ENCODE measurements around the gene DCLRE1A.
"Not testable (repeated sequence)": the region's sequence is repeated elsewhere in the genome, so short reads cannot be mapped to it uniquely, and the experiment has no call there.

The DCLRE1A gene

GRCh38 chr10:113858541-113858940 lies 4.7 kb upstream of the DCLRE1A start:
- DNase-seq (ENCODE audit: low spot score) = peak; percentile 67

- DNase-seq (ENCODE audit: low spot score) = no peak
Measured at GRCh38 chr10:113857210-113857609, 3.3 kb upstream of the DCLRE1A start.

GRCh38 chr10:113856563-113856962 lies 2.7 kb upstream of the DCLRE1A start:
- no peak for DNase-seq (ENCODE audit: low spot score)

DNA sequence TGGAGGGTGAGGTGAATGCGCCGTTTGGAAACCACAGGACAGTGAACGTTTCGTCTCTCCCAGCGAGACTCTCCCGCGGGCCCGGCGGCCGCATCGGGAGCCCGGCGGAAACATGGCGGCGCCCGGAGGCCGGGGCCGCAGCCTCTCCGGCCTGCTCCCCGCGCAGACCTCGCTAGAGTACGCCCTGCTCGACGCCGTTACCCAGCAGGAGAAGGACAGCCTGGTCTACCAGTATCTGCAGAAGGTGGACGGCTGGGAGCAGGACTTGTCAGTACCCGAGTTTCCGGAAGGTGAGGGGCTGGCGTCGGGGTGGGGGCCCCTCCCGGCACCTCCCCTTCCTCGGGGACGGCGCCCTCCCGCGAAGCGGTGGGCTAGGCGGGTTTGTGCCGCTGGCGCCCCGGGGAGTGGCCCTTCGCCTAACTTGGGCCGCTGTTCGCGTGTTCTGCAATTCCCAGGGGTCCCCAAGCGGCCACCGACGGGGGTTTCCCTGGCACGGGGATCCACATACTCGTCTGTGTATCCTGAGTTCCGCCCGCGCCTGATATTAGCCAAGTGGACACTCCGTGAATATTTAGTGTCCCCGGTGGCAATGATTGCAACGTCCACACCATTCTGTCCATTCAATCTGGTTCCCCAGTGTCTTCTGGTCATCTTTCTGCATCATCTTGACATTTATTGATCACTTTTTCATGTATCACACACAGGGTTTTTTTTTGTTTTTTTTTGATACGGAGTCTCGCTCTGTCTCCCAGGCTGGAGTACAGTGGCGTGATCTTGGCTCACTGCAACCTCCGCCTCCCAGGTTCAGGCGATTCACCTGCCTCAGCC lies 1.1 kb upstream of the DCLRE1A start:
- DNase-seq (ENCODE audit: low spot score) = peak; percentile 70

GRCh38 chr10:113853578-113854012 lies 287 bp downstream of the DCLRE1A start:
- peak; percentile 69 for DNase-seq (ENCODE audit: low spot score)

DNA sequence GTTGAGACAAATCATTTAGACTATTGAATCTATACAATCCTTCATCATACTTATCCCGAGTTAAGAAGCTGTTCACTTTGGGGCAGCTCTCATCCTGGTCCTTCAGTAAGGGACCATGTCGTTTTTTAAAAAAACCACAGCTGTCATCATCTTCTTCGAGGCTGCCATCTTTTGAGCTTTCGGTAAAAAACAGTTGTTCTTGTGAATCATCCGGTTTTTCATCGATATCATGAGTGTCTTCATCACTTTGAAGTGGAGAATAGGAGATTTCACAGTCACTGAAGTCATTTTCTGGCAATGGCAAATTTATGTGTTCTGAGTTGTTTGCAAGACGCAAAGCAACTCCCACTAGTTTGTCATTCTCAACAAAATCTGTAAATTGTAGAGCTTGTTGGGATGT lies 3.9 kb downstream of the DCLRE1A start:
- no peak for DNase-seq (ENCODE audit: low spot score)

- DNase-seq (ENCODE audit: low spot score) = no peak
Measured at GRCh38 chr10:113849140-113849803, 4.6 kb downstream of the DCLRE1A start.

GRCh38 chr10:113846036-113846435 lies 7.8 kb downstream of the DCLRE1A start:
- no peak for DNase-seq (ENCODE audit: low spot score)

DNA sequence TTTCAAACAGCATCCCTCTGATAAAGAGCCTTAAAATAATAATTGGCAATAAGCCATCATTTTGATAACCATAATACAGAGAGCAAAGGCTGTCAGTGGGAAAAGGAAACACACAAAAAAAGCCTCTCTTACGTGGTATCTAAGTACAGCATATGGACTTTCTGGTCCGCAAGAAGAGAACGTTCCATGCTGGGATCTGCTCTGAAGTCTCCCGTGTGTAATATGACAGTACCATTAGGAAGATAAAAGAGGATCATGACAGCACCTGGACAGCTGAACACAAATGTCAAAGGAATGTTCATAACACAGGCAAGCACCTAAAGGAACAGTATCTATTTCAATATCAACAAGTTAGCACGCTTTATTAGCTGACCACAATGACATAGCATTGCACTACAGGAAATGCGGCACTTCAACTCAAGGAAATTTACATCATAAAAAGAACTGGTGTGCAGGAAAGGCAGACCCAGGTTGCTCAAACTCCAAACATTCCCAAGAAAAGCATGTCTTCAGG lies 9.9 kb downstream of the DCLRE1A start:
- peak; percentile 29 for DNase-seq (ENCODE audit: low spot score)

GRCh38 chr10:113842171-113842570 lies 11.7 kb downstream of the DCLRE1A start:
- DNase-seq (ENCODE audit: low spot score) = no peak

DNA sequence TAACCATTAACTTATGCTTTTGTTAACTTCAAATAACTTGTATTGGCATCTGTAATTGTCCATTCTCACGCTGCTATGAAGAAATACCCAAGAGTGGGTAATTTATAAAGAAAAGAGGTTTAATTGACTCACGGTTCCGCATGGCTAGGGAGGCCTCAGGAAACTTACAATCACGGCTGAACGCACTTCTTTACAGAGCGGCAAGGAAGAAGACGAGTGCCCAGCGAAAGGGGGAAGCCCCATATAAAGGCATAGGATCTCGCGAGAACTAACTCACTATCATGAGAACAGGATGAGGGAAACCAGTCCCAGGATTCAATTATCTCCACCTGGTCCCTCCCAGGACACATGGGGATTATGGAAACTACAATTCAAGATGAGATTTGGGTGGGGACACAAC lies 25.3 kb downstream of the DCLRE1A start:
- not testable (repeated sequence) for DNase-seq (ENCODE audit: low spot score)

GRCh38 chr10:113825791-113826190 lies 28.1 kb downstream of the DCLRE1A start:
- no peak for DNase-seq (ENCODE audit: low spot score)

DNA sequence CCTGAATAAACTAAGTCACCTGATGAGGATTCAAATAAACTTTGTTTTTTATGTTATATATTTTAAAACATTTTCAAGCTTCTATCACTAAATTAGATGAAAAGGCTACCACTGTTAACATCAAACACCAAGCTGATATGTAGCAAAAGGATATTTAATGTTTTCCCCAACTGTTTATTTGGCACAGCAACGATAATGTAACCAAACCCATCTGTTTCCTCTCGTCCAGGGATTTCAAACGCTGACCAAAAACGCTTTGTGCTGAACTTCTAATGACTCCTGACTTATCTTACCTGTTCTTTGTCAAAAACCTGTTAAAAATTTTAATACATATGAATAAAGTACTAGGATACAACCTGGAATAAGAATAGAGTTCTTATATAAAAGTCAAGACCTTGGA lies 30.5 kb downstream of the DCLRE1A start:
- no peak for DNase-seq (ENCODE audit: low spot score)

- no peak for DNase-seq (ENCODE audit: low spot score)
Measured at GRCh38 chr10:113822174-113822573, 31.7 kb downstream of the DCLRE1A start.

DNA sequence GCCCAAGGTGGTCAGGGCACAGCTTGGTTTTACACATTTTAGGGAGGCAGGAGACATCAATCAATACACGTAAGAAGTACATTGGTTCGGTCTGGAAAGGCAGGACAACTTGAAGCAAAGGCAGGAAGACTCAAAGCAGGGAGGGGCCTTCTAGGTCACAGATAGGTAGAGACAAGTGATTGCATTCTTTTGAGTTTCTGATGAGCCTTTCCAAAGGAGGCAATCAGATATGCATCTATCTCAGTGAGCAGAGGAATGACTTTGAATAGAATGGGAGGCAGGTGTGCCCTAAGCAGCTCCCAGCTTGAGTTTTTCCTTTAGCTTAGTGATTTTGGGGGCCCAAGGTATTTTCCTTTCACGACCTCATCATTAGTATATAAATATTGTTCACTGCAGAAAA lies 32.6 kb downstream of the DCLRE1A start:
- DNase-seq (ENCODE audit: low spot score) = not testable (repeated sequence)

GRCh38 chr10:113820507-113820906 lies 33.4 kb downstream of the DCLRE1A start:
- no peak for DNase-seq (ENCODE audit: low spot score)

- DNase-seq (ENCODE audit: low spot score) = no peak
Measured at GRCh38 chr10:113819989-113820388, 33.9 kb downstream of the DCLRE1A start.

GRCh38 chr10:113814700-113815099 lies 39.2 kb downstream of the DCLRE1A start:
- DNase-seq (ENCODE audit: low spot score) = not testable (repeated sequence)

GRCh38 chr10:113808168-113808567 lies 45.7 kb downstream of the DCLRE1A start:
- no peak for DNase-seq (ENCODE audit: low spot score)

- no peak for DNase-seq (ENCODE audit: low spot score)
Measured at GRCh38 chr10:113806503-113806902, 47.4 kb downstream of the DCLRE1A start.

DNA sequence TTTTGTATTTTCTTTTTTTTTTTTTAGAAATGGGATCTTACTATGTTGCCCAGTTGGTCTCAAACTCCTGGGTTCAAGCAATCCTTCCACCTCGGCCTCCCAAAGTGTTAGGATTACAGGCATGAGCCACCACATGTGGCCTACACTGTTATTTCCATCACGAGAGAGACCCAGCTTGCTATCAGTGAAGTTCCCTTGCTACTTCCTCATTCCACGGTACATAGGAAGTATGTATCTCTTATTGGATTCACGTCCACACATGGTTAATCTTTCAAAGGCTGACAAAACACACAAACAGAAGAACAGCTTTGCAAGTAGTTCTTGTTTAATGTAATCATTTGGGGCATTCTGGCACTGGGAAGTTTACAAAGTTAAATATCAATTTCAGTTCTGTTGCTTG lies 50.9 kb downstream of the DCLRE1A start:
- no peak for DNase-seq (ENCODE audit: low spot score)

DNA sequence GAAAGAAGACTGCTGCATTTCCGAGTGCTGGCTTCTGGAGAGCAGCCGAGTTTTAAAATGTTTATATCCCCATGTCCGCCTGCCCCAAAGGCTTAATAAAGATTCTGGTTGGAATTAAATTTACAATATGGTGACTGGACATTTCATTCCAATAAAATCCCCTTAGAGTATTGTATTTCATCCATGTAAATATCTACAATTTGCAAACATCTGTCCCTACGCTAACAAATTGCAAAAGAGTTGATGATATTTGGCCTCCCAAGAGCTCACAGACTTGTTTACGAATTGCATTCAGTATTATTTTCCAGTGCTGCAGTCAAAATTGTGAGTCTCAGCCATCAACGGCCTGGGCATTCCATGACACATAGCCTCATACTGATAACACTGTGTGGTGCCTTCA lies 52.3 kb downstream of the DCLRE1A start:
- no peak for DNase-seq (ENCODE audit: low spot score)

- DNase-seq (ENCODE audit: low spot score) = no peak
Measured at GRCh38 chr10:113791691-113792090, 62.2 kb downstream of the DCLRE1A start.
